ENCODE results near the gene LRRC47.

- TF ChIP-seq CTCF (IDR thresholded peaks at IDR 0.05; ENCODE audit: low read depth, low read length) = no peak
- TF ChIP-seq POLR2A (IDR thresholded peaks at IDR 0.05; ENCODE audit: extremely low read depth, insufficient read length) = no peak
- TF ChIP-seq MYC (IDR thresholded peaks at IDR 0.05; ENCODE audit: low read depth, low read length) = no peak
- no peak for TF ChIP-seq MAX (IDR thresholded peaks at IDR 0.05; ENCODE audit: low read depth, low read length)
These were observed 7.4 kb downstream of the LRRC47 start for GRCh38 chr1:3788756-3789420.

All from NB4 (cell line).